CD4-positive, alpha-beta T cell treated with Interleukin-15 for 1 hour (primary cell): ENCODE results near the gene TENT5C.

Experiments used
- DNase-seq: peaks from one replicate; pipeline ENCODE4 v3.0.0-alpha.2; 2020

TENT5C gene

GRCh38 chr1:117613969-117614729, 8.3 kb downstream of the TENT5C start:
- no peak for DNase-seq

- DNase-seq: peak; percentile 60
Measured at GRCh38 chr1:117615474-117615873, 9.6 kb downstream of the TENT5C start.

- no peak for DNase-seq
Measured at GRCh38 chr1:117616356-117616755, 10.5 kb downstream of the TENT5C start.

GRCh38 chr1:117616967-117617366, 11.1 kb downstream of the TENT5C start:
- no peak for DNase-seq

- DNase-seq: no peak
Measured at GRCh38 chr1:117618450-117619122, 12.7 kb downstream of the TENT5C start.

- DNase-seq: no peak
Measured at GRCh38 chr1:117620440-117620839, 14.6 kb downstream of the TENT5C start.

GRCh38 chr1:117621316-117621715, 15.5 kb downstream of the TENT5C start:
- DNase-seq: no peak

- no peak for DNase-seq
Measured at GRCh38 chr1:117622726-117623125, 16.9 kb downstream of the TENT5C start.

- DNase-seq: no peak
Measured at GRCh38 chr1:117623141-117623540, 17.3 kb downstream of the TENT5C start.

- DNase-seq: no peak
Measured at GRCh38 chr1:117623698-117624097, 17.9 kb downstream of the TENT5C start.

GRCh38 chr1:117627546-117628130, 21.8 kb downstream of the TENT5C start:
- no peak for DNase-seq

GRCh38 chr1:117628343-117628742, 22.5 kb downstream of the TENT5C start:
- no peak for DNase-seq

GRCh38 chr1:117629625-117630422, 24.0 kb downstream of the TENT5C start:
- no peak for DNase-seq

- DNase-seq: no peak
Measured at GRCh38 chr1:117630423-117630998, 24.7 kb downstream of the TENT5C start.

GRCh38 chr1:117631359-117632160, 25.7 kb downstream of the TENT5C start:
- DNase-seq: no peak

- no peak for DNase-seq
Measured at GRCh38 chr1:117632269-117633067, 26.6 kb downstream of the TENT5C start.

GRCh38 chr1:117633068-117633345, 27.2 kb downstream of the TENT5C start:
- no peak for DNase-seq

GRCh38 chr1:117633423-117633822, 27.6 kb downstream of the TENT5C start:
- no peak for DNase-seq

GRCh38 chr1:117633936-117634335, 28.1 kb downstream of the TENT5C start:
- no peak for DNase-seq

GRCh38 chr1:117634631-117635030, 28.8 kb downstream of the TENT5C start:
- no peak for DNase-seq

- DNase-seq: no peak
Measured at GRCh38 chr1:117635805-117636204, 30.0 kb downstream of the TENT5C start.
